GM12874 (cell line): ENCODE measurements around the gene MARCO.

Experiments
- CTCF ChIP-seq: IDR thresholded peaks from 2 replicates; pipeline ENCODE4 v1.5.1; 2011; ENCODE audit warnings: low read depth, mild to moderate bottlenecking, control low read depth, low read length, moderate library complexity; ENCODE audit not compliant: insufficient read depth

Gene MARCO

GRCh38 chr2:118979152-118979861 is 37.3 kb downstream of the MARCO start:
- no peak for TF ChIP-seq CTCF

GRCh38 chr2:118980022-118980421 is 38.0 kb downstream of the MARCO start:
- TF ChIP-seq CTCF: no peak

GRCh38 chr2:118980573-118980972 is 38.6 kb downstream of the MARCO start:
- TF ChIP-seq CTCF: no peak

- TF ChIP-seq CTCF: no peak
Observed at GRCh38 chr2:118981632-118982031, 39.6 kb downstream of the MARCO start.

GRCh38 chr2:118982039-118982438 is 40.0 kb downstream of the MARCO start:
- TF ChIP-seq CTCF: no peak

- TF ChIP-seq CTCF: no peak
Observed at GRCh38 chr2:118983133-118983532, 41.1 kb downstream of the MARCO start.

GRCh38 chr2:118983915-118984314 is 41.9 kb downstream of the MARCO start:
- TF ChIP-seq CTCF: no peak
